ENCODE data around the gene CST3.
"Not testable (repeated sequence)": the region's sequence is repeated elsewhere in the genome, so short reads cannot be mapped to it uniquely, and the experiment has no call there.

CST3 gene

DNA sequence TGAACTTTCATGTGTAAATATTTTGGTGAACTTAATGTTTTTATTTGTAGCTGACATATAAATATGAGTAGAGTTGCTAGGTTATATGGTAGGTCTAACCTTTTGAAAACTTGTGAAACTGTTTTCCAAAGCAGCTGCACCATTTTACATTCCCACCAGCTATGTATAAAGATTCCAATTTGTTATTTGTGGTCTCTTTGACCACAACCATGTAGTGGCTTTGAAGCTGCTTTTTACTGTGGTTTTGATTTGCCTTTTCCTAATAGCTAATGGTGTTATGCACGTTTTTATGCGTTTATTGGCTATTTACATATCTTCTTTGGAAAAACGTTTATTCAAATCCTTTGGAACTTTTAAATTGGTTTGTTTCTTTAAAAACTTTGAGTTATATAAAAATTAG is 10.3 kb downstream of the CST3 start:
- DNase-seq (ENCODE audit: low read depth) = no peak

DNA sequence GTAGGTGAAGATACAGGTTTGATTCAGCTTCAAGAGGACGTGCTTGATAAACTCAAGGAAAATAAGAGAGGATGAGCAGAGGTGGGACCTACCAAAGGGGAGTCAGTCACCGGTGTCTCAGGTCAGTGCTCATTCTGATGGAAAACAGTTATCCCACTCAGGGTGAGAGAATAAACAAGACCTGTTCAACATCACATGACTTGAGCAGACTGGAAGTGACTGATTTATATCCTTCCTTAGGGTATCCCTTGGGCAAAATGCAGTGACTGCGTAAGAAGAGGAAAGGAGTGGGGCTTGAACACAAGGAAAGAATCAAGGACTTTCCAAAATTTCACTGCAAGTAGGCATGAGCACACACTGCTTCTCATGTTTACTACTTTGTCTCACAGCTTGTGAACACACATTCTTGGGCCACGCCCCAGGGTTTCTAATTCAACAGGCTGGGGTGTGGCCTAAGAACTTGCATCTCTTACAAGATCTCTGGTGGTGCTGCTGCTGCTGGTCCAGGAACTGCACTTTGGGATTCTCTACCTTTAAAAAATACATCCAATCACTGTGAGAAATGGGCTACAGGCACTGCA is 11.6 kb downstream of the CST3 start:
- DNase-seq (ENCODE audit: low read depth) = no peak

DNA sequence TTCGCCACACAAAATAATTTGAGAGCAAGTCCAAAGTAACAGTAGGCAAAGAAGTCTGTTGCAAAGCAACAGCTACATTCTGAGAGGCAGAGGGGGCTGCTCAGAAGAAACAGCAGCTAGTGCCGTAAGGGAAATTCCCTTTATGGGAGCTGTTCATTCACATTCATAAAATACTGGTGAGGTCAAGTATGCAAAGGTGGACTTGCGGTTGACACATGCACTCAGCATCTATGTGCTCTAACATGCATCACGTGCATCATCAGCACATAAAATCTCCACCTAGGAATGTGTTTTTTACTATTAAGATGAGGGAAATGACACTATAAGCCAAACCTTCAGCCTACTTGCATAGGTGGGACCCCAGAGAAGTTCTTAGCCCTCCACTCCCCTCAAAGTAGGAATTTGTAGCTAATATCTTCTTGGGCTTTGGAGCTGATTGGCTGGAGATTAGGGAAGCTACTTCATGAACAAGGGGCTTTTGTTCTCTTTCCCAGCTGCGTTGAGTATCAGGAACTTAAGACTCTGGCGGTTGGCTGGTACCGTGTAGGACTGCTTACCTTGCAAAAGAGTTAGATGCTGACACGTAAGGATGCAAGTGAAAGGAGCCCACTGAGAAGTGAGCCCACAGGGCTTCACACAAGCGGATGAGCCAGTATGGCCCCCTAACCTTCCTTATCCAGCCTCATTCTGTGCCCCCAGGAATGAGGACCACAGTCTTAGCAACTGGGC is 12.4 kb downstream of the CST3 start:
- DNase-seq (ENCODE audit: low read depth) = no peak

DNA sequence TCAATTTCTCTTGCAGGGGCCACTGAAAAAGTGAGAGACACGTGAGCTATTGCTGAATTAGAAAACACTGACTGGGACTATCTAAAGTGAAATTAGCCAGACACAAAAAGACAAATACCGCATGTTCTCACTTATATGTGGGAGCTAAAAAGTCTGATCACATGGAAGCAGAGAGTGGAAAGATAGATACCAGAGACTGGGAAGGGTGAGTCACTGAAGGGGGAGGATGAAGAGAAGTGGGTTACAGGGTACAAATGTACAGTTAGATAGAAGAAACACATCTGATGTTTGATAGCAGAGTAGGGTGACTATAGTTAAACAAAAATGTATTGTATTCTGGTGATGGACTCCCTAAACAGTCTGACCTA is 13.4 kb downstream of the CST3 start:
- no peak for DNase-seq (ENCODE audit: low read depth)

DNA sequence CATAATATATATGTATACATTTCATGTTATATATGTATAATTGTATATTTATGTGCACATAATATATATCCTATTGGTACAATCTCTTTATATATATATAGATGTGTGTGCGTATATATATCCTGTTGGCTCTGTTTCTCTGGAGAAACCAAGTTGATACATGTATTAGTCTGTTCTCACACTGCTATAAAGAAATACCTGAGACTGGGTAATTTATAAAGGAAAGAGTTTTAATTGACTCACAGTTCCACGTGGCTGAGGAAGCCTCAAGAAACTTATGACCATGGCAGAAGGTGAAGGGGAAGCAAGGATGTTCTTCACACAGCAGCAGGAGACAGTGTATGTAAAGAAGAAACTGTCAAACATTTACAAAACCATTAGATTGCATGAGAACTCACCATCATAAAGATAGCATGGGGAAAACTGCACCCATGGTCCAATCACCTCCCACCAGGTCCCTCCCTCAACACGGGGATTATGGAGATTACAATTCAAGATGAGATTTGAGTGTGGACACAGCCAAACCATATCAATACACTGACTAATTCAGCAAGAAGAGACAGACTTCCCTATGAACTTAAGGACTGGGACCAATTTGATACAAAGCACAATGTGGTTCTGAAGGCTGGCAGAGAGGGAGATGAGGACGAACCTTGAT is 14.0 kb downstream of the CST3 start:
- DNase-seq (ENCODE audit: low read depth) = no peak

DNA sequence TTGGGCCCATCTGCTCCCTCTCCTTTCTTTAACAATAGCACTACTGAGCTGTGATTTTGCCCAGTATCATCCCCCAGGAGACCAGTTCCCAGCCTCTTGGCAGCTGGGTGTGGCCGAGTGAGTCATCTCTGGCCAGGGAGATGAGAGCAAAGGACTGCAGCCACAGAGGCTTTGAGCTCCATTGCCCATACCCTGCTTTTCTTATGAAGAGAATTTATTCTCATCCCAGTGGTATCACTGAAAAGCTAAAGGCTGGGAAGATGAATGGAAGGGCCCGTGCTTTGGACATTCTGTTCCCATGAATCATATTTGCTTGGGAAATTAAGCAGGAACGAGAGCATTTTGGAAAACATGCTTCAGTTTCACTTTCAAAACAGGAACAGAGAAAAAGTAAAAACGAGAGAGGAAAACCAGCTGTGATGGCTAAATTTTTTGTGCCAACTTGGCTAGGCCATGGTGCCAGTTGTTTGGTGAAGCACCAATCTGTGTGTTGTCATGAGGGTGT is 14.9 kb downstream of the CST3 start:
- no peak for DNase-seq (ENCODE audit: low read depth)

DNA sequence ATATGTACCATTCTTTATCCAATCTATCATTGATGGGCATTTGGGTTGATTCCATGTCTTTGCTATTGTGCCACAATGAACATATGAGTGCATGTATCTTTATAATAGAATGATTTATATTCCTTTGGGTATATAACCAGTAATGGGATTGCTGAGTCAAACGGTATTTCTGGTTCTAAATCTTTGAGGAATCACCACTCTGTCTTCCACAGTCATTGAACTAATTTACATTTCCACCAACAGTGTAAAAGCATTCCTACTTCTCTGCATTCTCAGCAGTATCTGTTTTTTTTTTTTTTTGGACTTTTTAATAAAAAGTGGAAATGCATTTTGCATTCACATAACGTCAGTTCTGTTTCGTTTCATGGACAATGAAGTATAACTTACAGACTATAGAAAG is 15.4 kb downstream of the CST3 start:
- DNase-seq (ENCODE audit: low read depth) = not testable (repeated sequence)

DNA sequence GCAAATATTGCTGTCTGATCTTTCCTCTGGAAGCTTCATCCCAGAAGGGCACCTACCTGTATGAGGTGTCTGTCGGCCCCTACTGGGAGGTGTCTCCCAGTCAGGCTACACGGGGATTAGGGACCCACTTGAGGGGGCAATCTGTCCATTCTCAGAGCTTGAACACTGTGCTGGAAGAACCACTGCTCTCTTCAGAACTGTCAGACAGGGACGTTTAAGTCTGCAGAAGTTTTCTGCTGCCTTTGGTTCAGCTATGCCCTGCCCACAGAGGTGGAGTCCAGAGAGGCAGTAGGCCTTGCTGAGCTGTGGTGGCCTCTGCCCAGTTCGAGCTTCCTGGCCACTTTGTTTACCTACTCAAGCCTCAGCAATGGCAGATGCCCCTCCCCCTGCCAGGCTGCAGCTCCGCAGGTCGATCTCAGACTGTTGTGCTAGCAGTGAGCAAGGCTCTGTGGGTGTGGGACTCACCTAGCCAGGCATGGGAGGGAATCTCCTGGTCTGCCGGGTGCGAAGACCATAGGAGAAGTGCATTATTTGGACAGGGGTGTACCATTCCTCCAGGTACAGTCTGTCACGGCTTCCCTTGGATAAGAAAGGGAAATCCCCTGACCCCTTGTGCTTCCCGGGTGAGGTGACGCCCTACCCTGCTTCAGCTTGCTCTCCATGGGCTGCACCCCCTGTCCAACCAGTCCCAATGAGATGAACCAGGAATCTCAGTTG is 16.9 kb downstream of the CST3 start:
- not testable (repeated sequence) for DNase-seq (ENCODE audit: low read depth)

DNA sequence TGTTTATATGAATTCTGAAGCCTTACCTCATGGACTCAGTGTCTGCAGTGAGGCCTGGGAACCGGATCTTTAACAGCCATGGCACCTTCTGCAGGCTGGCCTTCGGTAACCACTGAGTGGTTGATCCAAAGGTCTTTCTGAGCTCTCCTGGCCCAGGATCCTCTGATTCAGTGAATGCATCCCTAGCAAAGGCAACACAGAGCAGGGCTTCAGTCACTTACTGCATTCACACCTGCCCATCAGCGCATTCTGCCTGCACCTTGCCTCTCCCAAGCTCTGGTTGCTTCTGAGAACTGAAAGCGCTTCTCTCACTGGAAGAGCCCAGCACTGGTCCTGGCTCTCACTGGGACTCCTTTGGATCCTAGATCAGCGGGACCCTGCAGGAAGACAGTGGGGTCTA is 23.6 kb downstream of the CST3 start:
- DNase-seq (ENCODE audit: low read depth) = no peak

DNA sequence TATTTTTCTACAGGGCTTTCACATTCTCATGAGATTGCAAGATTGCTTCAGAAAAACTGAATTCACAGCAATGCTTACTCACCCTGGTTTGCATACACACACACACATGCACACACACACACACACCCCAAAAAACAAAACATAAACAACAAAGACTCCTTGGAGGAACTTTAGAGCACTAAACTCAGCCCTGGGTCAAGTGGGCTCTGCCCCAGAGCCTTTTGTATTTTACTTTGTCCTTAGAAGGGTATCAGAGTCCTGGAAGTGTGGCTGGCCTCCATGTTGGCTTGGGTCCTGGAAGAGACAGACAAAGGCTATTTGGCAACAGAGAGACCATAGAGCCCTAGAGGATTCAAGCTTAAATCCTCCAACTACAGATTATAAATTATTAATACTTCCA is 24.1 kb downstream of the CST3 start:
- no peak for DNase-seq (ENCODE audit: low read depth)

DNA sequence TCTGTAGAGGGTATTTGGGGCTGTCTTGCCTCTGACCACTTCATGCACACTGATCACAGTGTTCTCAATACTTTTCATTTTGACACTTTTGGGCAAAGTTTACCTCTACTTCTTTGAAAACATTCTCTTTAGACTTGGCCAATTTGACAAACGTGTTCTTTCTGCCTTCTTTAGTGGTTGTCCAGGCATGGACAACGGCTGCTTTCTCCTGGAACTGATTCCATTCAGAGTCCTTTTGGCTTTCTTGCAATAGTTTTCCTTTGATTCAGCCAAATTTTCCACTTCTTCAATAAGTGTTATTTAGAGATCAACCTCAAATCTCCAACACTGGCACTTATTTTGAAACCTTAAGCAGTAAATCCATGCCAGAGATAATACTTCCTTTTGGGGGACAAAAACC is 25.4 kb downstream of the CST3 start:
- no peak for DNase-seq (ENCODE audit: low read depth)

DNA sequence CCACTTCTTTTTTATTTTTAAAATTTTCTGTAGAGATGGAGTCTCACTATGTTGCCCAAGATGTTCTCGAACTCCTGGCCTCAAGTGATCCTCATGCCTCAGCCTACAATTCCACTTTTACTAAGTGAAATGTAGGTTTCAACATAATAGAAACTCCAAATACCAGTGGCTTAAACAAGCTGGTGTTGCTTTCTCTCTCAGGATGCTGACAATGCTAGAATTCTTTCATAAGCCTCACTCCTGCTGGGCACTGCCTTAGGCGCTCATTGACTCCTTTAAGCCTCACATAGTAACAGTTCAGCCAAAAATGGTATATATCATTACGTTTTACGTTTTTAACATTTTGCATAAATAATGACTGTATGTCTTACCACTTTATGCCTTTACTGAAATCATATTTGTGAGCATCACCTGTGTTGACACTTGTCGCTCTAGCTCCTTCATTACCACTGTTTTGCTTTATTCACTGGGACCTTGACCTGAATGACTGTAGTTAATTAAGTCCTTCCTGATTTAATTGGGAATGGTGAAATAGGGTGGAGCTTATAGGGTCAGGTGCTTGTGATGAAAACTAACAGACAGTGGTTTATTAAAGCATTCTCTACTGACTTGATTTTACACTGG is 28.2 kb downstream of the CST3 start:
- DNase-seq (ENCODE audit: low read depth) = no peak

DNA sequence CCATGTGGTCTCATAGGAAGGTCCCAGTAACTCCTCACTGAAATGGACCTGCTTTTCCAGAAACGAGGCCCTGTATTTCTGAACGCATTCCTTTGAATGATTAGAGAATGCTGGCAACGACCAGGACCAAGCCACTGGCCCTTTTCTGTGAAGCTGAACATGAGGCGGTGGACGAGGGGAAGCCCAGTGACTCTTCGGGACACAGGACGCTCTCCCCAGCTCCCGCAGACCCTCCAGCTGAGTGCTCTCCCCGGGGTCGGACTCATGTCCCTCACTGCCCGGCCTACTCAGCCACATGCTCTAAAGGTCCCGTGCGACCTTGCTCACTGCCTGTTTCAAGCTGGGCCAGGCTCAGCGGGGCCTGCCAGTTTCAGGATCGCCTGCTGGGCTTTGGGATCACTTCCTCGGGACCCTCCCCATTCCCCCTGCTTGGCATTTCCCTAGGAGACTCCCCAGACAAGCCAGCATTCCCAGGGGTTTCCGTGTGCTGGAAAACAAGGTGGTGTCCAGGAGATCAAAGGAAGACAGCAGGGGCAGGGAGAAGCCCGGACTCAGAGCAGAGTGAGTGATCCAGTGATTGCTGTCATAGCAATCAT is 29.4 kb downstream of the CST3 start:
- no peak for DNase-seq (ENCODE audit: low read depth)

DNA sequence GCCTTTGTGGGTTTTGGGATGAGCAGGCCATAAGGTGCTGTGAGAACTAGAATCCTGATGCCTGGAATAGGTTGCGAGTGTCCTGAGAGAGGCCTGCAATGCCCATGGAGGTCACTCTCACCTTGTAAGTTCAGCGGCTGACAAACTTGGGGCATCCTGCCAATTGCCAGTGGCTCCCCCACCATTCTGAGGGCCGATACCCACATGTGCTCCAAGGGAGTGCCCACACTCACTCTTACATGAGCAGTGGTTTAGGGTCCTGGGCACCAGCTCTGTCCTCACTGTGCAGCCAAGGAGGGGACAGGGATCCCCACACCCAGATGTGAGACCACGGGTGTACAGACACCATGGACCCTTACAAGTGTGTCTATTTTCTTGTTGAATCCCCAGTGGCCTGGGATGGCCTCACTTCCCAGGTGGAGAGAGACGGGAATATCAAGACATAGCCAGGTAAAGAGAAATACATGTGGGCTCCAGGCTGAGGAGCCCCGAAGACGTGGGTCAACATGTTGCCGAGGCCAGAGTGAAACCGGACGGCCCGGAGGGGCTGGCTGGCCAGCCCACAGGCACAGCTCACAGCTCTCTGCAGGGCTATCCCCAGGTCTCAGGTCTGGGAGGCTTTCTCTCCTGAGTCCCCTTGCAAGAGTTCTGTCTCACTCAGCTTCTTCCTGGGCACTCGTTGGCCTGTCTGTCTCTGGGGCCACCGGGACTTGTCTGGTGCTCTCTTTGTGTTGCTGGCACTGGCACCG is 30.1 kb downstream of the CST3 start:
- DNase-seq (ENCODE audit: low read depth) = no peak

DNA sequence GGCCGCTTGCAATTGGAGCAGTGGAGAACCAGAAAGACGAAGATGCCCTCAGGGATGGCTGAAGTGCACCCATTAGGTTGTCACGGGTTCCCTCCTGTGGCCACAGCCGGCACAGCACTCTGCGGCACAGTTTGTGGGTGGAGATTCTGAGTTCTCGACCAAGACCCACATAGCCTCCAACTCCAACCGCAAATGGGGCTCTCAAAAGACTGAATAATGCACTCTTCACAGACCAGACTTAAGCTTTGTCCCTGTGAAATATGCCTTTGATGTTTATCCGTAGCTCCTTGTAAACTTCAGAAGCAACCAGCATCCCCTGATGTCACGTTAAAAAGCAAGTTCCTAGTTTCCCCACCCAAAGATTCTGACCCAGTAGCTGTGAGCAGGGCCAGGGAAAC is 31.1 kb downstream of the CST3 start:
- DNase-seq (ENCODE audit: low read depth) = peak; percentile 62

DNA sequence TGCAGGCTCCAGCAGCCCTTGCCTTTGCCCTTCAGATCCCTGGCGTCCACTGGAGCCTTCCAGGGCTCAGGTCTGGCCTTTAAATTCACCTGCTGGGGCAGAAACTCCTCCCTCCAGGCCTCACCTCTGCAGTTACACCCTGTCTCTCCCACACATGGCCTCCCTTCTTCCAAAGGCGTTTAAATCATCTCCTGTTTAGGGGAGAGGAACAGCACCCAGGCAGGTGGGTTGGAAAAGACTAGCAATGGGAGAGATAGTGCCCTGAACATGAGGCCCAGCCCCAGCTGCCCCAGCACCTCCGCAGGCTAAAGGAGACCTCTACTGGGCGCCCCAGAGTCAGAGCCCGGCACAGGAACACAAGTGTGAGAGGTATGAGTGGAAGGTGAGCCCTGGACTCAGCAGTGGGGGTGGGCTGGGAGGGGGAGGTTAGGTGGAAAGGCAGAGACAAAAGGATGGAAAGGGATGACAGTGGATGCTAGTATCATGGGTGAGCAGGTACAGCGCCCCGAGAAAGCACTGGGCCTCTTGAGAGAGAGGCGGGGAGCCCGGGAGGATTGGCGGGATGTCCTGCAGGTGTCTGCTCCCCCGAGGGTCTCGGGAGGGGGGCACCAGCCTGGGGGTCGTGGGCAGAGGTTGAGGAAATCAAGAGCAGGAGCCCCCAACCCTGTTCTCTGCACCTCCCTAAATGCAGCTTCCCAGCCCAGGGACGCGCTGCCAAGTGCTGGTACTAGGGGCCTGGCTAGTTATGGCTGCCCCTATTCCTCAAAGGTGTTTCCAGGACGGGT is 31.7 kb downstream of the CST3 start, which contains the start of gene CST9:
TSS of gene CST9 (minus strand) at position 51 of the 785 bp plus-strand sequence. CDS start 53 bp downstream, outside the sequence.
- DNase-seq (ENCODE audit: low read depth) = no peak

DNA sequence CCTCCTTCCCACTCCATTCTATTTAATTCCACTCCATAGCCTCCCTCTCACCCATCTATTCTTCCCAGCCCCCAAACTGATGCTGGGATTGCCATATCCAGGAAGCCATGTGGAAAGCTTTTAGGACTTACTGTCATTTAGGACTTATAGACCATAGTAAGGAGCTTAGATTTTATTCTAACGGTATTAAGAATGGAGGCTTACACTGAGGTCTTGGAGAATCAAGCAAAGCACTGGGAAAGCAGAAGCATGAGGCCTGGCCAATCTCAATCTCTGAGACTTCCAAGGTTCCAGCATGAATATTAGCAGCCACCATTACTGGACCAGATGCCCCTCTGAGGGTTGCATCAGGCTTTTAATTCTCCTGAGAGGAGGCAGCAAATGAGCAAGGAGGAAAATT is 33.4 kb downstream of the CST3 start:
- DNase-seq (ENCODE audit: low read depth) = no peak

DNA sequence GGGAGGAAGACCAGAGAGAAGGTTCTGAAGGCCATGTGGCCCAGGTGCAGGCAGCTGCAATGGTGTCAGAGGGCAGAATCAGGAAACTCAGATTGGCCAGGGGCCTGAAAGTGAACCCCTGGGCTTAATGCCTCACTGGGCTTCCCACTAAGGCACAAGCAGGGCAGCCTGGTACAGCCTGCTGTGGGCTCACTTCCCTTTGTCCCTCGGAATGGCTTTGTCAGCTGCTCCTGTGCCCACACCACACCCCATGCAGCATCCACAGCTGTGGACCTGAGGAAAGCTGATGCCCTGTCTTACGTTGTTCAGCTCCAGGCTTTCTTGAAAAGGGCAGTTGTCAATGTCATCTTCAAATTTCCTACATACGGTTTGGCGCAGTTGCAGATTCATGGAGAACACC is 34.4 kb downstream of the CST3 start:
- no peak for DNase-seq (ENCODE audit: low read depth)

DNA sequence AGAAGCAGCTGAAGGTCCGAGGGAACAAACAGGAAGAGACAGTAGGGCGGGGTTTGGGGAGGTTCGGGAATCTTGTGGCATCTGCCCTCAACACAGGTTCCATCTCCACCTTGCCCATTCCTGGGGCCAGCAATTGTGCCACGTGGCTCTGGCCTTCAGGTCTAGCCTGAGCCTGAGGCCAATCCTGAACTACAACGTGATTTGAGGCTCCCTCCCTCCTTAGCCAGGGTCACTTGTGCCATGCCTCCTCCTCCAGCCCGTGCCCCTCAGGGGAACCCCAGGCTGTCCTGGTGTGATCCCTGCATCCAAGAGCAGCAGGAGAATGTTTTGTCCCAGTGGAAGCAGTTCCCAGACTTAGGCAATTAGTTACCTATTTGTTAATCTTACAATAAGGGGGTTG is 35.1 kb downstream of the CST3 start:
- no peak for DNase-seq (ENCODE audit: low read depth)

DNA sequence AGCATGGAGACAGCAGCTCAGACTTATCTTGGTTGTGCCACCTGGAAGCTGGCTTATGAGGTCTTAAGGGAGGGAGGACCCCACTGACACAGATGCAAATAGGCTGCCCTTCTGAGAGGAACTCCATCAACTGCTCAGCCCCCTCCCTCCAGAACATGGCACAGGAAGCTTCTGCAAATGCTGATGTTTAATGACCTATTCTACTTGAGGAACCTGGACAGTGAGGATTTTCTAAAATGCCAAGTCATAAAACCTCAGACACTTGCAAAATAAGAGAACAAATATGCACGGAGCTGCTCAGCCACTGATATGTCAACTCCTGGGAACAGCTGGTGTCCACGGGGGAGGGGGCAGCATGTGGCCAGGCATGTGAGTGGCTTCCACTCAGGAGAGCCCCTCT is 35.5 kb downstream of the CST3 start:
- no peak for DNase-seq (ENCODE audit: low read depth)
